Measurements from ENCODE around the gene JTB. TPM values are rescaled to one million over a fixed set of nuclear protein-coding genes. Genes with fewer than 3 reads are reported as not detected.

The JTB gene
- total RNA-seq, 3 donors from 2014 or later (not counting 1 experiment from before 2014, with no cell fraction given): 96.9 to 107 (median 101) TPM

GRCh38 chr1:153959454-153959853 is 18.0 kb downstream of the JTB start:
- Histone ChIP-seq H3K36me3 (ENCODE audit: control insufficient read depth, insufficient read depth, low read length) (peaks cover 10% of the 10 kb centered on the region), H3K9me3 (ENCODE audit: control insufficient read depth, insufficient read depth, low read length) (no peaks in the 10 kb centered on the region), H3K4me3 (ENCODE audit: low read length) (no peak overlapping the region), H3K4me1 (ENCODE audit: control insufficient read depth, insufficient read depth, low read length) (peaks cover 58% of the 10 kb centered on the region), H3K27me3 (ENCODE audit: control insufficient read depth, insufficient read depth, low read length) (no peaks in the 10 kb centered on the region), H3K27ac (ENCODE audit: low read length) (no peak overlapping the region)
- Mint-ChIP-seq H3K27ac (peak overlapping the region; percentile 82 to 92), H3K4me1 (peaks cover 50 to 72% of the 10 kb centered on the region in 2 donors), H3K27me3 (ENCODE audit: low read depth in 2 of 2) (no peaks in the 10 kb centered on the region), H3K4me3 (peak overlapping the region; percentile 96), H3K36me3 (no peaks in the 10 kb centered on the region), H3K9me3 (no peaks in the 10 kb centered on the region)
- 91% methylated on average over 3 of the region's 3 CpGs for WGBS (ENCODE audit: insufficient coverage)
- DNase-seq (no peak), ATAC-seq (no peak)
- TF ChIP-seq, protein P1, sequence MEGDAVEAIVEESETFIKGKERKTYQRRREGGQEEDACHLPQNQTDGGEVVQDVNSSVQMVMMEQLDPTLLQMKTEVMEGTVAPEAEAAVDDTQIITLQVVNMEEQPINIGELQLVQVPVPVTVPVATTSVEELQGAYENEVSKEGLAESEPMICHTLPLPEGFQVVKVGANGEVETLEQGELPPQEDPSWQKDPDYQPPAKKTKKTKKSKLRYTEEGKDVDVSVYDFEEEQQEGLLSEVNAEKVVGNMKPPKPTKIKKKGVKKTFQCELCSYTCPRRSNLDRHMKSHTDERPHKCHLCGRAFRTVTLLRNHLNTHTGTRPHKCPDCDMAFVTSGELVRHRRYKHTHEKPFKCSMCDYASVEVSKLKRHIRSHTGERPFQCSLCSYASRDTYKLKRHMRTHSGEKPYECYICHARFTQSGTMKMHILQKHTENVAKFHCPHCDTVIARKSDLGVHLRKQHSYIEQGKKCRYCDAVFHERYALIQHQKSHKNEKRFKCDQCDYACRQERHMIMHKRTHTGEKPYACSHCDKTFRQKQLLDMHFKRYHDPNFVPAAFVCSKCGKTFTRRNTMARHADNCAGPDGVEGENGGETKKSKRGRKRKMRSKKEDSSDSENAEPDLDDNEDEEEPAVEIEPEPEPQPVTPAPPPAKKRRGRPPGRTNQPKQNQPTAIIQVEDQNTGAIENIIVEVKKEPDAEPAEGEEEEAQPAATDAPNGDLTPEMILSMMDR (IDR thresholded peaks at IDR 0.05): no peak
- intact Hi-C loops (cut with micrococcal nuclease): loop anchor here (2.0 kb wide), 1 partner anchor 17 kb away; the partner anchor contains the start of gene JTB

DNA sequence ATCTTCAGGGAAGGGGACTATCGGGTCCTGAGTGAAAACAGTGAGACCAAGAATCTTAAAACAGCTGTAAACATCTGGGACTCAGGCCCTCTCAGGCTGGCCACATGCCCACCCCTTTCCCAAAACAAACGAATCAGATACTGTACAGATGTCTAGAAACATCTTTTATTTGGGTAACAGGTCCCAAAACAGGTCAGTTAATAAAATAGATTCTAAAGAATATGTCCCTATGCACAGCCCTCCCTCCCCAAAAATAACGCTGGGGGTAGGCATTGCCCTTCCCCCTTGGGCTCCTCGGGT is 18.6 kb downstream of the JTB start:
- TF ChIP-seq, protein P1 (IDR thresholded peaks at IDR 0.05): no peak
- no peaks in the 10 kb centered on the region for H3K27me3 Mint-ChIP-seq (ENCODE audit: low read depth in 2 of 2)
- 43% methylated on average over 4 of the region's 4 CpGs for WGBS (ENCODE audit: insufficient coverage)
- ATAC-seq (no peak), DNase-seq (no peak)
- Histone ChIP-seq H3K36me3 (ENCODE audit: control insufficient read depth, insufficient read depth, low read length) (peaks cover 16% of the 10 kb centered on the region), H3K9me3 (ENCODE audit: control insufficient read depth, insufficient read depth, low read length) (no peaks in the 10 kb centered on the region), H3K4me1 (ENCODE audit: control insufficient read depth, insufficient read depth, low read length) (peaks cover 56% of the 10 kb centered on the region), H3K4me3 (ENCODE audit: low read length) (no peak overlapping the region), H3K27ac (ENCODE audit: low read length) (peak overlapping the region; percentile 55), H3K27me3 (ENCODE audit: control insufficient read depth, insufficient read depth, low read length) (no peaks in the 10 kb centered on the region)
- intact Hi-C loops (cut with micrococcal nuclease): loop anchor here (1.0 to 2.0 kb wide), 4 partner anchors 8 to 36 kb away; partner anchors contain the start of genes CREB3L4 and JTB
- H3K27ac Mint-ChIP-seq: peak overlapping the region; percentile 82 to 92
- peak overlapping the region; percentile 96 for H3K4me3 Mint-ChIP-seq
- no peaks in the 10 kb centered on the region for H3K9me3 Mint-ChIP-seq
- no peaks in the 10 kb centered on the region for H3K36me3 Mint-ChIP-seq
- peaks cover 50 to 72% of the 10 kb centered on the region in 2 donors for H3K4me1 Mint-ChIP-seq

DNA sequence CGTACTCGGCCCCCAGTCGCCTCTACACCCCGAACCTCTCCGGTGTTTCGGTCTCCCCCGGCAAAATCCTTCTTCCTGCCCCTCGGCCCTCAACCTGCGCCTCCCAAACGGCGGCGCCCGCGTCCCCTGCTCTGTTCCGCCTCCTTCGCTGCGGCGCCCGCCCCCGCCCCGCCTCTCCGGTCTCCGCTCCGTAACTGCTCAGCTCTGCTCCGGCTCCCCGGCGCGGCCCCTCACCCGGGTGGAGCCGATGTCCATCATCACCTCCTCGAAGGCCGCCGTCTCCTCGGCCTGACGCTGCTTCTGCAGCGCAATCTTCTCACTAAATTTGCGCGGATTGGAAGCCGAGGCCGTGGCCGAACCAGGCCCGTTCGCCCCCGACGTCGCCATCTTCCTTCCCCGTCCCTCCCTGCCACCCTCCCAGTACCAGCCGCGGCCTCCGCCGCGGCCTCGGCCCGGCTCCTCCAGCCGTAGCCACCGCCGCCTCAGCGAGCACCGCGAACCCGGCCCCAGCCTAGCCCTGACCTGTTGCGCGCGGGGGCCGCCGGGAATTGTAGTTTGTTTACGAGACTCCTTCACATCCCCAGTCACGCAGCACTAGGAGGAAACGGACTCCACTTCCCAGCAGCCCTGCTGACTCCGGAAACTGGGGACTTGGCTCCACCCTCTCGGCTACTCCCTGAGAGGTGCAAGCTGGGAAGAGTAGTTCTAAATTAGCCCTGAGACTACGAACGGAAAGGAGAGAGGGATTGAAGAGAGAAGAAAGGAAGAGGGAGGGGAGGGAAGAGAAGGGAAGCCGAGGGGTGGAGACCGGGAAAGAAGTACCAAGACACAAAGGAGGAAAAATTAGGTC is 19.1 kb downstream of the JTB start, which contains the start of gene CRTC2:
CRTC2 (minus strand) TSS at position 502 of the 850 bp plus-strand sequence; CDS start at position 387, 115 bp downstream.
- peak within 1 kb of the TSS; percentile 96 for H3K4me3 Mint-ChIP-seq
- no peaks in the 10 kb centered on the region for H3K9me3 Mint-ChIP-seq
- DNase-seq: peak; percentile 95 to 98
- Histone ChIP-seq H3K4me1 (ENCODE audit: control insufficient read depth, insufficient read depth, low read length) (peaks cover 53% of the 10 kb centered on the region), H3K36me3 (ENCODE audit: control insufficient read depth, insufficient read depth, low read length) (peaks cover 21% of the 10 kb centered on the region), H3K27ac (ENCODE audit: low read length) (peak within 1 kb of the TSS; percentile 93), H3K4me3 (ENCODE audit: low read length) (peak within 1 kb of the TSS; percentile 94), H3K9me3 (ENCODE audit: control insufficient read depth, insufficient read depth, low read length) (no peaks in the 10 kb centered on the region), H3K27me3 (ENCODE audit: control insufficient read depth, insufficient read depth, low read length) (no peaks in the 10 kb centered on the region)
- peaks cover 45 to 67% of the 10 kb centered on the region in 2 donors for H3K4me1 Mint-ChIP-seq
- WGBS (ENCODE audit: insufficient coverage): under 1% methylated on average over 74 of the region's 75 CpGs
- TF ChIP-seq, protein P1 (IDR thresholded peaks at IDR 0.05): no peak
- no peaks in the 10 kb centered on the region for H3K27me3 Mint-ChIP-seq (ENCODE audit: low read depth in 2 of 2)
- peak; percentile 86 to 98 (median 89) for ATAC-seq
- intact Hi-C loops (cut with micrococcal nuclease): loop anchor here (1.0 to 2.0 kb wide), 4 partner anchors 9 to 35 kb away; partner anchors contain the start of genes CREB3L4 and JTB
- H3K27ac Mint-ChIP-seq: peak within 1 kb of the TSS; percentile 82 to 92
- no peaks in the 10 kb centered on the region for H3K36me3 Mint-ChIP-seq

Measured in natural killer cell (primary cell).